ENCODE measurements around the gene AGTPBP1. TPM values are rescaled to one million over a fixed set of nuclear protein-coding genes. Genes with fewer than 3 reads are reported as not detected.

Gene AGTPBP1
- total and polyA plus RNA-seq, 7 donors: 3.9 to 25.9 (median 19.6) TPM

DNA sequence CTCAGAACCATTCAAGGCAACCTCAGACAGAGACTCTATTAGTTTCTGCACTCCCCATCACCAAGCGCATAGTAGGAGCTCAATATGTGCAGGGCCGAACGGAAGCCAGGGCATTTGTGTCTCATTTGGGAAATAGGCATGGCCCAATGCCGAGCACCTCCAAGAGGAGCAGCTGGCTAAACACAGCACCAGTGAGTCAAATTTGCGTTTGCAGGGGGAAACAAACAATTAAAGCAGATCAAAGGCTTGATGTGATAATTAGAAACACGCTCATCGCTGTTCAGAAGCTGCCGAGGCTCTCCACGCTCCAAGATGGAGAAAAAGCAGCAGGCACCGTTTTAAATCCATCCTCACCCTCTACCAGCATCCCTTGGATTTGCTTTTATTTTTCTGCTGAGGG lies 225.3 kb downstream of the AGTPBP1 start:
- intact Hi-C loops (cut with DNase I): no loop called here
- Histone ChIP-seq H3K4me1 (peaks cover 7% of the 10 kb centered on the region), H3K4me3 (no peak overlapping the region), H3K36me3 (ENCODE audit: insufficient read depth in 1 of 2, low read depth in 1 of 2) (no peaks in the 10 kb centered on the region), H3K27me3 (ENCODE audit: insufficient read depth in 3 of 3, low read length in 2 of 3) (peaks cover 0 to 6% (median 0%) of the 10 kb centered on the region in 3 donors), H3K9me3 (no peaks in the 10 kb centered on the region), H3K27ac (no peak overlapping the region)
- TF ChIP-seq, protein P1, sequence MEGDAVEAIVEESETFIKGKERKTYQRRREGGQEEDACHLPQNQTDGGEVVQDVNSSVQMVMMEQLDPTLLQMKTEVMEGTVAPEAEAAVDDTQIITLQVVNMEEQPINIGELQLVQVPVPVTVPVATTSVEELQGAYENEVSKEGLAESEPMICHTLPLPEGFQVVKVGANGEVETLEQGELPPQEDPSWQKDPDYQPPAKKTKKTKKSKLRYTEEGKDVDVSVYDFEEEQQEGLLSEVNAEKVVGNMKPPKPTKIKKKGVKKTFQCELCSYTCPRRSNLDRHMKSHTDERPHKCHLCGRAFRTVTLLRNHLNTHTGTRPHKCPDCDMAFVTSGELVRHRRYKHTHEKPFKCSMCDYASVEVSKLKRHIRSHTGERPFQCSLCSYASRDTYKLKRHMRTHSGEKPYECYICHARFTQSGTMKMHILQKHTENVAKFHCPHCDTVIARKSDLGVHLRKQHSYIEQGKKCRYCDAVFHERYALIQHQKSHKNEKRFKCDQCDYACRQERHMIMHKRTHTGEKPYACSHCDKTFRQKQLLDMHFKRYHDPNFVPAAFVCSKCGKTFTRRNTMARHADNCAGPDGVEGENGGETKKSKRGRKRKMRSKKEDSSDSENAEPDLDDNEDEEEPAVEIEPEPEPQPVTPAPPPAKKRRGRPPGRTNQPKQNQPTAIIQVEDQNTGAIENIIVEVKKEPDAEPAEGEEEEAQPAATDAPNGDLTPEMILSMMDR (IDR thresholded peaks at IDR 0.05): no peak
- DNase-seq (no peak), ATAC-seq (no peak)
- 50 to 67% (median 57%) methylated on average over 10 of the region's 10 CpGs for WGBS, 3 donors

DNA sequence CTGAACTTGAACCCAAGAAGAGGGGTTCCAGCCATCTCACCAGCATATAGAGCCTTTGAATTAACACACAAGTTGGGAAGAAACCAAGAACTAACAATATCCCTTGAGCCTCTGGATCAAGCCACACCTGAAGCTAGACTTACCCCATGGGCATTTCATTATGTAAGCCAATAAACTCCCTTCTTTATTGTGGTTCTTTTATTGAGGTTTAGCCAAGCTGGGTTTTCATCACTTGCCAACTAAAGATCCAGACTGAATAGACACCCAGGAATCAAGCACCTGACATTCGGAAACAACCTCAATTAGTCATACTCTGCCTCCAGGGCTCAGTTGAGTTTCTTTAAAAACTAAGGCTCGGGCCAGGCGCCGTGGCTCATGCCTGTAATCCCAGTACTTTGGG lies 226.7 kb downstream of the AGTPBP1 start:
- DNase-seq: no peak
- no peak overlapping the region for H3K27ac ChIP-seq
- WGBS, 3 donors: 79 to 93% (median 89%) methylated on average over 4 of the region's 4 CpGs
- no peaks in the 10 kb centered on the region for H3K36me3 ChIP-seq (ENCODE audit: insufficient read depth in 1 of 2, low read depth in 1 of 2)
- peaks cover 0 to 6% (median 2%) of the 10 kb centered on the region in 3 donors for H3K27me3 ChIP-seq (ENCODE audit: insufficient read depth in 3 of 3, low read length in 2 of 3)
- no peaks in the 10 kb centered on the region for H3K9me3 ChIP-seq
- no peak for ATAC-seq
- no peaks in the 10 kb centered on the region for H3K4me1 ChIP-seq
- intact Hi-C loops (cut with DNase I): no loop called here
- no peak overlapping the region for H3K4me3 ChIP-seq
- TF ChIP-seq, protein P1 (IDR thresholded peaks at IDR 0.05): no peak

DNA sequence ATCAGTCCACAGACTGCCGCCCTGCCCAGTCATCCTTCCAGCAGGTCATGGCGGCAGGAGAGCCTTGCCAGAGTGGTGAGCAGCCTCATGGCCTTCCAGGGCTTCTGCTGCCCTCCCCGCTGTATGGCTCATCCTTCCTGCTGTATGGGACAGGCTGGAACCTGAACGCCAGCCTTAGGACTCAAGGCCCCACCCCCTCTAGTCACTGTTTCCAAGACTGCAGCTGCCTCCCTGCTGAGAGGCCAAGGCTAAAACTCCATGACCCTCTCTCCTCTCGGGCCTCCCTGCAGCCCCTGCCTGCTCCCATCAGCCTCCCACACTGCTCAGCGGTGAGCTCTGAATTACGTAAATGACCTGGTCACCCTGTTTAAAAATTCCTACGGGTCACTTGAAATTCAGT lies 227.5 kb downstream of the AGTPBP1 start:
- Histone ChIP-seq H3K4me3 (no peak overlapping the region), H3K27ac (no peak overlapping the region), H3K36me3 (ENCODE audit: insufficient read depth in 1 of 2, low read depth in 1 of 2) (no peaks in the 10 kb centered on the region), H3K27me3 (ENCODE audit: insufficient read depth in 3 of 3, low read length in 2 of 3) (peaks cover 0 to 6% (median 2%) of the 10 kb centered on the region in 3 donors), H3K4me1 (no peaks in the 10 kb centered on the region), H3K9me3 (no peaks in the 10 kb centered on the region)
- ATAC-seq: no peak
- intact Hi-C loops (cut with DNase I): no loop called here
- no peak for DNase-seq
- TF ChIP-seq, protein P1 (IDR thresholded peaks at IDR 0.05): no peak
- 54 to 68% (median 56%) methylated on average over 8 of the region's 8 CpGs for WGBS, 3 donors

DNA sequence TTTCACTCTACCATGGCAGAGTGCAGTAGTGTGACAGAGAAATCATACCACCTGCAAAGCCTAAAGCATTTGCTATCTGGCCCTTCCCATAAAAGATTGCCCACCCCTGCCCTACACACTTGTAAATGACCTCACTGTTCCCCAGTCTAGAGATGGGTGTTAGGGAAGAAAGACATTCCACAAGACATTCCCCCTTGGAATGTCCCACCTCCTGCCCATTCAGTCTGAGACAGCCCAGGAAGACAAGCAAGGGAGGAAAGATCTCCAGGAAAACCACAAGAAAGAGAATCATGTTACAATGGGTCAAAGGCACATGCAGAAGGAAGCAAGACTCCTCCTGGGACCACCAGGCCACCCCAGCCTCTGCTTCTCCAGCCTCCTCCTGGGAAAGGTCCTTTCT lies 230.0 kb downstream of the AGTPBP1 start:
- no peak for ATAC-seq
- Histone ChIP-seq H3K4me3 (no peak overlapping the region), H3K27me3 (ENCODE audit: insufficient read depth in 3 of 3, low read length in 2 of 3) (peaks cover 0 to 3% (median 2%) of the 10 kb centered on the region in 3 donors), H3K9me3 (no peaks in the 10 kb centered on the region), H3K27ac (no peak overlapping the region), H3K4me1 (no peaks in the 10 kb centered on the region), H3K36me3 (ENCODE audit: insufficient read depth in 1 of 2, low read depth in 1 of 2) (no peaks in the 10 kb centered on the region)
- intact Hi-C loops (cut with DNase I): no loop called here
- no peak for DNase-seq
- TF ChIP-seq, protein P1 (IDR thresholded peaks at IDR 0.05): no peak

DNA sequence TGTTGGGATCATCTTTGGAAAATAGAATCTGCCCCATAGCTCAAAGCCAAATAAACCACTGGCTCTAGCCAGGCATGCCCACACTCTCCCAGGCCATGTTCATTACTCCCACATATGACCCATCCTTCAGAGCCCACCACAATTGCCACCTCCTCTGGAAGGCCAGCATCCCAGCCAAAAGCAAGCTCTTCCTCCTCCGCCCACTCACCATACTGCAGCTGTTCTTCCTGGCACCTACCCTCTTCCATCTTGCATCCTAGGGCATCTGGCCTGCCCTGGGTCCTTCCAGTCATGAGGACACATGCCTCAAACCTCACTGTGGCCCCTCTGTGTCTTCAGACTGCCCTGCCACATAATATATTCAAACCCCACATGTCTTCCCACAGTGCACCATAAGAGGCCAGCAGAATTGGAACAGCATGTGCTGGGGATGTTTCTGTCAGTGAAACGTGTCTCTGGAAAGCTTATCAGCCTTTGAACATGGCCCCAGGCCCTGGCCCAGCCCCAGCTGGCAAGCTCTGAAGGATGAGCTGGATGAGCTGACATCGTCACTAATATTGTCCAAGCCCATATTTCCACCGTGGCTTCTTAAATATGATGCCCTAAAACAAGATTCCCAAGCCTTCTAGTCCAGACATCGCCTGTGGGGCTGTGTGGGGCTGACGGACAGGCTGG lies 230.8 kb downstream of the AGTPBP1 start:
- 23 to 38% (median 26%) methylated on average over 6 of the region's 6 CpGs for WGBS, 3 donors
- H3K4me3 ChIP-seq: no peak overlapping the region
- ATAC-seq (peak in 1 of 4 donors; percentile 53), DNase-seq (no peak)
- H3K9me3 ChIP-seq: no peaks in the 10 kb centered on the region
- peaks cover 0 to 3% (median 2%) of the 10 kb centered on the region in 3 donors for H3K27me3 ChIP-seq (ENCODE audit: insufficient read depth in 3 of 3, low read length in 2 of 3)
- no peaks in the 10 kb centered on the region for H3K36me3 ChIP-seq (ENCODE audit: insufficient read depth in 1 of 2, low read depth in 1 of 2)
- no peak overlapping the region for H3K27ac ChIP-seq
- intact Hi-C loops (cut with DNase I): no loop called here
- TF ChIP-seq, protein P1 (IDR thresholded peaks at IDR 0.05): no peak
- no peaks in the 10 kb centered on the region for H3K4me1 ChIP-seq
